Duodenal mucosa (tissue), 2 donors: ENCODE measurements around the gene GOLT1B.

Experiments
- H3K27ac ChIP-seq: one replicate; pipeline ENCODE4 v1.7.0; 2013; ENCODE audit warnings: low read depth, low read length
- H3K27me3 ChIP-seq, 2 donors: one replicate each; pipeline ENCODE4 v1.7.0; 2013; ENCODE audit warnings: low read length in 2 of 2, control low read depth in 1 of 2; ENCODE audit not compliant: insufficient read depth in 2 of 2, control insufficient read depth in 1 of 2
- H3K36me3 ChIP-seq, 2 donors: one replicate each; pipeline ENCODE4 v1.7.0; 2013; ENCODE audit warnings: low read length in 2 of 2, control low read depth in 1 of 2; ENCODE audit not compliant: insufficient read depth in 2 of 2, control insufficient read depth in 1 of 2
- H3K4me1 ChIP-seq, 2 donors: one replicate each; pipeline ENCODE4 v1.7.0; 2013; ENCODE audit warnings: low read length in 2 of 2, control low read depth in 1 of 2; ENCODE audit not compliant: insufficient read depth in 2 of 2, control insufficient read depth in 1 of 2
- H3K4me3 ChIP-seq, 2 donors: one replicate each; pipeline ENCODE4 v1.7.0; 2013; ENCODE audit warnings: low read length in 2 of 2, low read depth in 1 of 2
- H3K9ac ChIP-seq, 2 donors: one replicate each; pipeline ENCODE4 v1.7.0; 2013; ENCODE audit warnings: low read length in 2 of 2, low read depth in 1 of 2
- H3K9me3 ChIP-seq, 2 donors: one replicate each; pipeline ENCODE4 v1.7.0; 2013; ENCODE audit warnings: low read length in 2 of 2, control low read depth in 1 of 2; ENCODE audit not compliant: control insufficient read depth in 1 of 2

The GOLT1B gene

GRCh38 chr12:21516281-21516680 is 14.7 kb downstream of the GOLT1B start:
- Histone ChIP-seq H3K9ac (no peak overlapping the region), H3K4me3 (no peak overlapping the region), H3K27me3 (no peaks in the 10 kb centered on the region), H3K4me1 (no peaks in the 10 kb centered on the region), H3K36me3 (peaks cover 17 to 28% of the 10 kb centered on the region in 2 donors), H3K9me3 (no peaks in the 10 kb centered on the region), H3K27ac (no peak overlapping the region)

- Histone ChIP-seq H3K9me3 (no peaks in the 10 kb centered on the region), H3K9ac (no peak overlapping the region), H3K36me3 (peaks cover 9 to 20% of the 10 kb centered on the region in 2 donors), H3K4me1 (no peaks in the 10 kb centered on the region), H3K27me3 (no peaks in the 10 kb centered on the region), H3K27ac (no peak overlapping the region), H3K4me3 (no peak overlapping the region)
Measured at GRCh38 chr12:21518451-21518850, 16.9 kb downstream of the GOLT1B start.

- Histone ChIP-seq H3K27ac (no peak overlapping the region), H3K4me3 (no peak overlapping the region), H3K27me3 (peaks cover under 1 to 8% of the 10 kb centered on the region in 2 donors), H3K36me3 (no peaks in the 10 kb centered on the region), H3K4me1 (no peaks in the 10 kb centered on the region), H3K9ac (no peak overlapping the region), H3K9me3 (no peaks in the 10 kb centered on the region)
Measured at GRCh38 chr12:21521541-21521940, 20.0 kb downstream of the GOLT1B start.

- no peaks in the 10 kb centered on the region for H3K9me3 ChIP-seq
- H3K36me3 ChIP-seq, result no peaks in the 10 kb centered on the region
- H3K9ac ChIP-seq, result no peak overlapping the region
- H3K27me3 ChIP-seq, result peaks cover 7 to 19% of the 10 kb centered on the region in 2 donors
- no peak overlapping the region for H3K27ac ChIP-seq
- no peaks in the 10 kb centered on the region for H3K4me1 ChIP-seq
- H3K4me3 ChIP-seq, result no peak overlapping the region
Measured at GRCh38 chr12:21523148-21523547, 21.6 kb downstream of the GOLT1B start.

GRCh38 chr12:21526053-21526452 is 24.5 kb downstream of the GOLT1B start, which contains the start of gene SPX:
Gene SPX (plus strand): TSS chr12:21526296. CDS start chr12:21526473, 177 bp downstream.
- H3K27me3 ChIP-seq, result peaks cover 16 to 32% of the 10 kb centered on the region in 2 donors
- no peak within 1 kb of the TSS for H3K9ac ChIP-seq
- H3K27ac ChIP-seq, result no peak within 1 kb of the TSS
- peak within 1 kb of the TSS in 1 of 2 donors; percentile 61 for H3K4me3 ChIP-seq
- H3K36me3 ChIP-seq, result no peaks in the 10 kb centered on the region
- H3K9me3 ChIP-seq, result no peaks in the 10 kb centered on the region
- no peaks in the 10 kb centered on the region for H3K4me1 ChIP-seq

GRCh38 chr12:21526721-21527345 is 25.2 kb downstream of the GOLT1B start:
- no peaks in the 10 kb centered on the region for H3K4me1 ChIP-seq
- H3K27me3 ChIP-seq, result peaks cover 16 to 34% of the 10 kb centered on the region in 2 donors
- peak overlapping the region; percentile 61 for H3K4me3 ChIP-seq
- no peak overlapping the region for H3K27ac ChIP-seq
- no peaks in the 10 kb centered on the region for H3K9me3 ChIP-seq
- no peaks in the 10 kb centered on the region for H3K36me3 ChIP-seq
- H3K9ac ChIP-seq, result no peak overlapping the region

- Histone ChIP-seq H3K36me3 (no peaks in the 10 kb centered on the region), H3K4me3 (peak overlapping the region; percentile 61), H3K9ac (no peak overlapping the region), H3K9me3 (no peaks in the 10 kb centered on the region), H3K27ac (no peak overlapping the region), H3K27me3 (peaks cover 16 to 36% of the 10 kb centered on the region in 2 donors), H3K4me1 (no peaks in the 10 kb centered on the region)
Measured at GRCh38 chr12:21527451-21528180, 26.0 kb downstream of the GOLT1B start.

GRCh38 chr12:21528953-21529352 is 27.4 kb downstream of the GOLT1B start:
- Histone ChIP-seq H3K27ac (no peak overlapping the region), H3K36me3 (no peaks in the 10 kb centered on the region), H3K9ac (no peak overlapping the region), H3K4me3 (no peak overlapping the region), H3K27me3 (peaks cover 16 to 36% of the 10 kb centered on the region in 2 donors), H3K9me3 (no peaks in the 10 kb centered on the region), H3K4me1 (no peaks in the 10 kb centered on the region)

- Histone ChIP-seq H3K4me1 (no peaks in the 10 kb centered on the region), H3K27ac (no peak overlapping the region), H3K36me3 (no peaks in the 10 kb centered on the region), H3K27me3 (peaks cover 16 to 36% of the 10 kb centered on the region in 2 donors), H3K4me3 (no peak overlapping the region), H3K9me3 (no peaks in the 10 kb centered on the region), H3K9ac (no peak overlapping the region)
Measured at GRCh38 chr12:21529456-21529855, 27.9 kb downstream of the GOLT1B start.

- Histone ChIP-seq H3K4me3 (no peak overlapping the region), H3K9me3 (no peaks in the 10 kb centered on the region), H3K27me3 (no peaks in the 10 kb centered on the region), H3K36me3 (no peaks in the 10 kb centered on the region), H3K4me1 (no peaks in the 10 kb centered on the region), H3K9ac (no peak overlapping the region), H3K27ac (no peak overlapping the region)
Measured at GRCh38 chr12:21538061-21538653, 36.6 kb downstream of the GOLT1B start.
